HEK293T (cell line): Measurements from ENCODE around the gene RNF224.
A peak's percentile ranks its signal among the peaks of the same experiment; 100 is the strongest.

Experiments
- CTCF ChIA-PET: fragments of 350-600 bp; formaldehyde crosslinking; extraction: SDS; loops from one replicate; lab custom pipeline; 2021; ENCODE audit warnings: antibody characterized with exemption, inconsistent platforms; lab: Yijun Ruan, JAX
- POLR2A ChIA-PET: fragments of 350-600 bp; formaldehyde crosslinking; extraction: SDS; loops from one replicate; lab custom pipeline; 2020; ENCODE audit warnings: antibody characterized with exemption, inconsistent platforms; lab: Yijun Ruan, JAX
- DNase-seq: peaks from one replicate; pipeline ENCODE4 v3.0.0; 2012; ENCODE audit warnings: mixed read lengths; ENCODE audit errors: extremely low spot score
- ARNT ChIP-seq: fragments of 450-650 bp; IDR thresholded peaks from 2 replicates; pipeline ENCODE4 v1.6.1; 2017; ENCODE audit warnings: mild to moderate bottlenecking
- BHLHE40 ChIP-seq: fragments of 450-650 bp; IDR thresholded peaks from 2 replicates; pipeline ENCODE4 v1.6.1; 2016; ENCODE audit warnings: mild to moderate bottlenecking, moderate library complexity, borderline replicate concordance
- CTBP1 ChIP-seq: fragments of 450-650 bp; IDR thresholded peaks from 2 replicates; pipeline ENCODE4 v1.6.1; 2016; ENCODE audit warnings: borderline replicate concordance
- ELF4 ChIP-seq: fragments of 450-650 bp; IDR thresholded peaks from 2 replicates; pipeline ENCODE4 v1.6.1; 2017; ENCODE audit warnings: antibody characterized with exemption
- FOXA1 ChIP-seq: fragments of 450-650 bp; IDR thresholded peaks from 2 replicates; pipeline ENCODE4 v1.6.1; 2016; ENCODE audit warnings: mild to moderate bottlenecking
- FOXK2 ChIP-seq: fragments of 450-650 bp; IDR thresholded peaks from 2 replicates; pipeline ENCODE4 v1.6.1; 2016; ENCODE audit warnings: mild to moderate bottlenecking
- FOXM1 ChIP-seq: fragments of 450-650 bp; IDR thresholded peaks from 2 replicates; pipeline ENCODE4 v1.6.1; 2017; ENCODE audit warnings: mild to moderate bottlenecking, borderline replicate concordance
- HDGF ChIP-seq: fragments of 450-650 bp; IDR thresholded peaks from 2 replicates; pipeline ENCODE4 v1.6.1; 2017; ENCODE audit warnings: antibody characterized with exemption, borderline replicate concordance
- L3MBTL2 ChIP-seq: fragments of 450-650 bp; conservative IDR thresholded peaks from 2 replicates; pipeline ENCODE4 v1.6.1; 2016; ENCODE audit warnings: mild to moderate bottlenecking
- LEF1 ChIP-seq: fragments of 450-650 bp; IDR thresholded peaks from 2 replicates; pipeline ENCODE4 v1.6.1; 2017; ENCODE audit warnings: mild to moderate bottlenecking, borderline replicate concordance
- NFRKB ChIP-seq: fragments of 450-650 bp; IDR thresholded peaks from 2 replicates; pipeline ENCODE4 v1.6.1; 2016; ENCODE audit warnings: mild to moderate bottlenecking, moderate library complexity
- PKNOX1 ChIP-seq: fragments of 450-650 bp; IDR thresholded peaks from 2 replicates; pipeline ENCODE4 v1.6.1; 2016
- SP1 ChIP-seq: fragments of 450-650 bp; IDR thresholded peaks from 2 replicates; pipeline ENCODE4 v1.6.1; 2017
- SUZ12 ChIP-seq: fragments of 450-650 bp; IDR thresholded peaks from 2 replicates; pipeline ENCODE4 v1.6.1; 2016; ENCODE audit warnings: mild to moderate bottlenecking
- TARDBP ChIP-seq: fragments of 450-650 bp; IDR thresholded peaks from 2 replicates; pipeline ENCODE4 v1.6.1; 2016
- ZNF384 ChIP-seq: fragments of 450-650 bp; IDR thresholded peaks from 2 replicates; pipeline ENCODE4 v1.6.1; 2016

RNF224 gene

DNA sequence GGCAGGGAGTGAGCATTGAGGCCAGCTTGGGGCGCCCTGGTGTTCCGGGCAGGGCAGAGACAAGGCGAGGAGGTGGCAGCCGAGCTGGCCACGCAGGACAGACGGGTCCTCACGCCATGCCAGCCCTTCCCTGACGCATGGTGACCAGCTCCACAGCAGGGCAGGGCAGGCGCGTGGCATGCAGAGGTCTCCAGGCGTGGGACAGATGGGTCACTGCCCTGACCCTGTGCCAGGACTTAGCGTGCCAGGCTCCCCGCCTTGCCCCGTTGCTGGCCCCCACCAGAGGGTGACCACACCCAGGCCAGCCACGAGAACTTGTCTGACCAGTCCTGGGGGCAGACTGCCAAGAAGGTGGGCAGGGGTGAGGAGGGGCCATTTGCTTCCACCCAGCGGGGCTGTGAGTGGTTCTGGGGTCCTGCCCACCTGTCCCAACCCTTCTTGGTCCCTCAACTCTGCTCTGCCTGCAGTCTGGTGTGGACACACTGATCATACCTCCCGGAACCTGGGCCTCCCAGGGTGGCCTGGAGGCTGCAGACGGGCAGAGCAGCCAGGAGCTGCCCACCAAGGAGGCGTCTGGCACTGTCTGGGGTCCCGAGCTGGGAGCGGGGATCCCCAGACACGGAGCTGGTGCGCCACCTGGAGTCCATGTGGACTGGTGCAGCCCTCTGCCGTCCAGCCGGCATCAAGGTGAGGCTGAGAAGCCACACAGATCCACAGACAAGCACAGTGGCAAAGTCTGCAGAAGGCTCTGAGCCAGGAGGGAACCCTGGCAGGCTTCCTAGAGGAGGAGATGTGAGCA is at the start of gene RNF224:
Gene RNF224 (plus strand): TSS at position 449 of the 799 bp plus-strand sequence. CDS start 834 bp downstream, outside the sequence.
- DNase-seq = peak; percentile 75
- POLR2A ChIA-PET = interaction anchor here (0.7 to 1.8 kb wide), 6 partner anchors 22 to 141 kb away, joined by 3 to 6 read pairs (median 4); partner anchors contain the start of genes ANAPC2, MAN1B1, NDOR1 and SSNA1
- CTCF ChIA-PET = interaction anchor here (0.6 to 1.7 kb wide), 5 partner anchors 9 to 178 kb away, joined by 3 to 9 read pairs (median 4); no protein-coding TSS in a partner anchor
- no peak for TF ChIP-seq SP1
- no peak for TF ChIP-seq CTBP1
- no peak for TF ChIP-seq PKNOX1
- no peak for TF ChIP-seq BHLHE40
- no peak for TF ChIP-seq ELF4
- no peak for TF ChIP-seq L3MBTL2

- POLR2A ChIA-PET = interaction anchor here (0.7 to 1.3 kb wide), 3 partner anchors 10 to 49 kb away, joined by 3 to 4 read pairs (median 3); partner anchors contain the start of gene RNF208
- CTCF ChIA-PET = no interaction called here
- TF ChIP-seq FOXA1 = no peak
- no peak for TF ChIP-seq ZNF384
- TF ChIP-seq LEF1 = no peak
- TF ChIP-seq CTBP1 = no peak
- no peak for TF ChIP-seq ARNT
- no peak for DNase-seq
These were observed 48.9 kb upstream of the RNF224 start for GRCh38 chr9:137178201-137178938.

- POLR2A ChIA-PET = interaction anchor here (0.7 to 1.3 kb wide), 3 partner anchors 10 to 49 kb away, joined by 3 to 4 read pairs (median 3); partner anchors contain the start of gene RNF208
- no peak for TF ChIP-seq CTBP1
- TF ChIP-seq FOXM1 = no peak
- TF ChIP-seq BHLHE40 = no peak
- TF ChIP-seq FOXA1 = no peak
- TF ChIP-seq HDGF = no peak
- no peak for TF ChIP-seq ELF4
- TF ChIP-seq SP1 = no peak
- no peak for TF ChIP-seq L3MBTL2
- TF ChIP-seq SUZ12 = no peak
- TF ChIP-seq PKNOX1 = no peak
- TF ChIP-seq ZNF384 = no peak
- CTCF ChIA-PET = no interaction called here
- no peak for DNase-seq
These were observed 48.2 kb upstream of the RNF224 start for GRCh38 chr9:137178939-137179630.

DNA sequence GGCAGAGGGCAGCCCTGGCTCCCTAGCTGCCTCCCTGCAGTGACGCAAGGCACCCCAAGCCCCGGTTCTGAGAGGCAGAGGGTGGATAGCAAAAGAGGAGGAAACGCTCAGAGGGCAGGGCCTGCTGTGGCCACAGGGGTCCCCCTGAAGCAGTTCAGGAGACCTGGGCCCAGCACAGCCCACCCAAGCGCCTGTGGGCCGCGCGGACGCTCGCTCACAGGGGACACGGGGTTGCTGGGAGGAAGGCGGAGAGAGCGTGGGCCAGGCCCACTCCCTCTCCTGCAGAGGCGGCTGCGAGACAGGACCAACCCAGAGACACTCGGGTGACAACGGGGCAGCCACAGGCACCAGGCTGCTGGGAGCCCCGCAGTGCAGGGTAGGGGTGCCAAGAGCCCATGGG is 47.5 kb upstream of the RNF224 start:
- TF ChIP-seq FOXM1 = no peak
- no peak for TF ChIP-seq ARNT
- no peak for TF ChIP-seq ZNF384
- TF ChIP-seq HDGF = no peak
- TF ChIP-seq L3MBTL2 = no peak
- no peak for TF ChIP-seq FOXA1
- TF ChIP-seq BHLHE40 = no peak
- TF ChIP-seq ELF4 = no peak
- no peak for TF ChIP-seq LEF1
- no peak for TF ChIP-seq FOXK2
- TF ChIP-seq PKNOX1 = no peak
- no peak for TF ChIP-seq SP1
- TF ChIP-seq NFRKB = no peak
- no peak for TF ChIP-seq TARDBP
- no peak for TF ChIP-seq CTBP1
- no peak for DNase-seq
- ChIA-PET CTCF (no interaction called here), POLR2A (interaction anchor here (1.1 kb wide), 1 partner anchor 42 kb away, joined by 3 read pairs; the partner anchor contains the start of gene RNF208)

DNA sequence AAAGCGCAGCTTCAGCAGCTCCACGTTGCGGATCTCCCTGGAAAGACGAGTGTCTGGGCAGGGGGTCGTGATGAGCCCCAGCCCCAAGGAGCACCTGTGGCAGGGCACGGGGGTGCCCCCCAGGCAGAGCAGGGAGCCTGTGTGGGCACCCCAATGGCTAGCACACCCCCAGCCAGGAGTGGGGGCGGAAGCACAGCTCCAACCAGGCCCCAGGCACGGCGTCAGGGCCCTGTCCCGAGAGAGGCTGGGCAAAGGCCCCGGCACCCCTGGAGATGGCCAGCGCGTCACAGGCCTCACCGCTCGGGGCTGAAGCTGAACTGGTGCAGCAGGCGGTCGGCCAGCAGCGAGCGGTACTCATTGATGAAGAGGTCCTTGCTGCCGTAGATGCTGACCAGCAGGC is 46.8 kb upstream of the RNF224 start:
- POLR2A ChIA-PET = no interaction called here

More for the DNA sequence above, 46.8 kb upstream of the RNF224 start:
- no peak for DNase-seq
- CTCF ChIA-PET = no interaction called here
- TF ChIP-seq SP1 (no peak), PKNOX1 (no peak), FOXA1 (no peak), L3MBTL2 (no peak), HDGF (no peak), LEF1 (no peak), ZNF384 (no peak), NFRKB (no peak)
